ENCODE results near the gene TMEM218. TPM values are rescaled to one million over a fixed set of nuclear protein-coding genes. Genes with fewer than 3 reads are reported as not detected.
A peak's percentile ranks its signal among the peaks of the same experiment; 100 is the strongest.

Gene TMEM218
- total and polyA plus RNA-seq, 12 donors: 19.3 to 42.3 (median 25.8) TPM

GRCh38 chr11:125082611-125083311 is 28.7 kb downstream of the TMEM218 start:
- 54 to 87% (median 63%) methylated on average over 4 to 10 of the region's 10 CpGs for WGBS, 4 donors
- Histone ChIP-seq H3K4me1 (replicated peaks in 1 of 2) (peaks cover 13 to 31% of the 10 kb centered on the region in 2 donors), H3K9me3 (replicated peaks in 1 of 3) (no peaks in the 10 kb centered on the region), H3K27me3 (no peaks in the 10 kb centered on the region), H3K27ac (peak overlapping the region in 4 of 5 donors; percentile 66 to 86 (median 76)), H3K36me3 (replicated peaks in 1 of 2) (peaks cover 0 to 73% of the 10 kb centered on the region in 2 donors), H3K4me3 (no peak overlapping the region)
- TF ChIP-seq CTCF (IDR thresholded peaks at IDR 0.05): no peak
- peak in 1 of 2 donors; percentile 46 for TF ChIP-seq POLR2A (IDR thresholded peaks at IDR 0.05)
- peak; percentile 67 to 88 (median 81) for DNase-seq
- intact Hi-C loops (cut with DNase I): no loop called here

- peak in 1 of 7 donors; percentile 11 for DNase-seq
- Histone ChIP-seq H3K27me3 (no peaks in the 10 kb centered on the region), H3K4me1 (replicated peaks in 1 of 2) (peaks cover 13 to 31% of the 10 kb centered on the region in 2 donors), H3K9me3 (replicated peaks in 1 of 3) (no peaks in the 10 kb centered on the region), H3K4me3 (no peak overlapping the region), H3K27ac (peak overlapping the region in 3 of 5 donors; percentile 66 to 86 (median 78)), H3K36me3 (replicated peaks in 1 of 2) (peaks cover 0 to 76% of the 10 kb centered on the region in 2 donors)
- TF ChIP-seq POLR2A (IDR thresholded peaks at IDR 0.05) (no peak), CTCF (IDR thresholded peaks at IDR 0.05) (no peak)
- 80 to 96% (median 83%) methylated on average over 5 of the region's 5 CpGs for WGBS, 4 donors
- intact Hi-C loops (cut with DNase I): no loop called here
Observed at GRCh38 chr11:125082040-125082439, 29.4 kb downstream of the TMEM218 start.

GRCh38 chr11:125081098-125081798 is 30.2 kb downstream of the TMEM218 start:
- no peaks in the 10 kb centered on the region for H3K27me3 ChIP-seq

More at GRCh38 chr11:125081098-125081798, 30.2 kb downstream of the TMEM218 start:
- Histone ChIP-seq H3K27ac (peak overlapping the region in 1 of 5 donors; percentile 78), H3K4me1 (replicated peaks in 1 of 2) (peaks cover 13 to 39% of the 10 kb centered on the region in 2 donors), H3K36me3 (replicated peaks in 1 of 2) (peaks cover 0 to 73% of the 10 kb centered on the region in 2 donors), H3K4me3 (no peak overlapping the region), H3K9me3 (replicated peaks in 1 of 3) (no peaks in the 10 kb centered on the region)
- WGBS, 4 donors: 83 to 98% (median 90%) methylated on average over 7 to 14 of the region's 14 CpGs
- intact Hi-C loops (cut with DNase I): no loop called here
- TF ChIP-seq POLR2A (IDR thresholded peaks at IDR 0.05) (no peak), CTCF (IDR thresholded peaks at IDR 0.05) (no peak)
- no peak for DNase-seq

Measured in adrenal gland (tissue), 12 donors.